RWPE1 (cell line): ENCODE results near the gene AGO1.
"Not testable (repeated sequence)": the region's sequence is repeated elsewhere in the genome, so short reads cannot be mapped to it uniquely, and the experiment has no call there.

Source experiments
- CTCF ChIA-PET: fragments of 350-600 bp; sonication (Branson Sonifier 250); formaldehyde crosslinking; extraction: SDS; loops from one replicate; lab custom pipeline; 2021; lab: Yijun Ruan, JAX
- POLR2A ChIA-PET: fragments of 400-600 bp; formaldehyde crosslinking; extraction: SDS; loops from one replicate; lab custom pipeline; 2020; ENCODE audit warnings: antibody characterized with exemption; ENCODE audit not compliant: low non-redundant PET; lab: Yijun Ruan, JAX
- DNase-seq: peaks from one replicate; pipeline ENCODE4 v3.0.0; 2012; ENCODE audit warnings: low spot score
- H3K27ac ChIP-seq: fragments of 450-650 bp; 2 replicates; pipeline ENCODE4 v1.5.1; 2017
- TF ChIP-seq, protein P1 (sequence below): fragments of 450-650 bp; conservative IDR thresholded peaks from 2 replicates; pipeline ENCODE4 v1.5.1; 2017; ENCODE audit warnings: low read depth, mild to moderate bottlenecking

Gene AGO1

DNA sequence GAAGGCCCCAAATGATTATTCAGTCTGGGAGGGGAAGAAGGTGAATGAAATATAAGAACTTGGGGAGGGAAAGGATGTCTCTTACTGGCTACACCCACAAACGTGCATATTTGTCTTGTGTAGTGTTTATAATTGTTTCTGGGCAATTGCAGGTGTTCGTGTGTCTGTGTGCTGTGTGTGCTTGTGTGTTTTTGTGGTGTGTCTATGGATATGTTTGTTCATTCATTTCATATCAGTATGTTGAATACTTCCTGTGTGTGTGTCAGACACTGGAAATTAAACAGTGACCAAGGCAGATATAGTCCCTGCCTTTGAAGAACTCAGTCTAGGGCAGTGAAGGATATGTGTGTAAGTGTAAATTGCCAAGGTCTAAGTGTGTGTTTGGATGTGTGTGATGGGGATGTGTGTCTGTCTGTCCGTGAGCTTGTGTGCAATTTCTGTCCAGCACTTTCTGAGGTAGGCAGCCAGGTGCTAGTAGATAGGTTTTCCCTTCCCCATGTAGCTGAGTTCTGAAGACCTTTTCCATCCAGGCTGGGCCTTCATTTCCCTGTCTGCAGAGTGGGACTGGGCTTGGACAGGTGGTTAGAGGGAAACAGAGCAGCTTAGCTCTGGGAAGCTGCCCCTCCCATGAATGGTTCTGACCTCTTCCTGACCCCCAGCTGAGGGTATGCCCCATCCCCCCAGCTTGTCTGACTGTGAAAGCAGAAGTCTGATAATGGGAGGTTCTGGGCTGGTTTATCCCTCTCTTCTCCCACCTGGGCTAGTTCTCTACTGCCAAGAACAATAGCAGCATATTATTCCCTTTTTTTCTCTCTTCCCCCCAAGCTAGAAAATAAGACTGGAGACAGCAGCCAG lies 3.8 kb downstream of the AGO1 start:
- ChIA-PET POLR2A (no interaction called here), CTCF (interaction anchor here (0.6 kb wide), 1 partner anchor 40 kb away, joined by 4 read pairs; no protein-coding TSS in a partner anchor)
- no peak overlapping the region for H3K27ac ChIP-seq
- no peak for DNase-seq
- TF ChIP-seq, protein P1, sequence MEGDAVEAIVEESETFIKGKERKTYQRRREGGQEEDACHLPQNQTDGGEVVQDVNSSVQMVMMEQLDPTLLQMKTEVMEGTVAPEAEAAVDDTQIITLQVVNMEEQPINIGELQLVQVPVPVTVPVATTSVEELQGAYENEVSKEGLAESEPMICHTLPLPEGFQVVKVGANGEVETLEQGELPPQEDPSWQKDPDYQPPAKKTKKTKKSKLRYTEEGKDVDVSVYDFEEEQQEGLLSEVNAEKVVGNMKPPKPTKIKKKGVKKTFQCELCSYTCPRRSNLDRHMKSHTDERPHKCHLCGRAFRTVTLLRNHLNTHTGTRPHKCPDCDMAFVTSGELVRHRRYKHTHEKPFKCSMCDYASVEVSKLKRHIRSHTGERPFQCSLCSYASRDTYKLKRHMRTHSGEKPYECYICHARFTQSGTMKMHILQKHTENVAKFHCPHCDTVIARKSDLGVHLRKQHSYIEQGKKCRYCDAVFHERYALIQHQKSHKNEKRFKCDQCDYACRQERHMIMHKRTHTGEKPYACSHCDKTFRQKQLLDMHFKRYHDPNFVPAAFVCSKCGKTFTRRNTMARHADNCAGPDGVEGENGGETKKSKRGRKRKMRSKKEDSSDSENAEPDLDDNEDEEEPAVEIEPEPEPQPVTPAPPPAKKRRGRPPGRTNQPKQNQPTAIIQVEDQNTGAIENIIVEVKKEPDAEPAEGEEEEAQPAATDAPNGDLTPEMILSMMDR: no peak

DNA sequence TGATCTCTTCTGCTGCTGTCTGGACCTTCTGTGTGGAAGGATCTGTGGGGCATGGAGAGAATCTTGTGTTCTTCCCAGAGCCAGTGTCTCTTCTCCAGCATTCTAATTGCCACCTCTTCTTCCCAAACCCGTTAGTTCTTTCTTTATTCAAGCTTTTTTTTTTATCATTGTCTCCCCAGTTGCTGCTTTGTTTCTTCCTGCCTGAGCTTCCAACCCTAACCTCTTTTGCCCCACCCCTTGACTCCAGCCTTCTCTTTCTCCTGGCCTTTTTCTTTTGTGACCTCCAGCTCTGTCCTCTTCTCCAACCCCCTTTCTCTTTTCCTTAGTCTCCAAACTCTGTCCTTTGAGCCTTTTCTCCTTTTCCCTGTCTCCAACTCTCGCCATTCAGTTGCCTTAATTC lies 4.5 kb downstream of the AGO1 start:
- ChIA-PET CTCF (no interaction called here), POLR2A (no interaction called here)
- TF ChIP-seq, protein P1: no peak
- H3K27ac ChIP-seq: no peak overlapping the region
- DNase-seq: no peak

DNA sequence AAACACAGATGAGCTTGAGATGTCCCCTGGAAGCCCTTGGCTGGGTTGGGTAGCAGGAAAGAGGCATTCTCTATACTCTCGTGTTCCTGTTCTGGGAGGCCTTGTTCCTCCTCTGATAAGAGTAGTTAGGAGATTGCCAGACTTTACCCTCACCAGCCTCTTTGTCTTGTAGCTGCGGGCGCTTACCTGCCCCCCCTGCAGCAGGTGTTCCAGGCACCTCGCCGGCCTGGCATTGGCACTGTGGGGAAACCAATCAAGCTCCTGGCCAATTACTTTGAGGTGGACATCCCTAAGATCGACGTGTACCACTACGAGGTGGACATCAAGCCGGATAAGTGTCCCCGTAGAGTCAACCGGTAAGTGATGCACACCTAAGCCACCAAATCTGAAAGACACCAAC lies 5.2 kb downstream of the AGO1 start:
- DNase-seq: no peak
- TF ChIP-seq, protein P1: no peak
- ChIA-PET CTCF (no interaction called here), POLR2A (no interaction called here)
- H3K27ac ChIP-seq: no peak overlapping the region

GRCh38 chr1:35888981-35889380 lies 6.0 kb downstream of the AGO1 start:
- DNase-seq, POLR2A ChIA-PET, H3K27ac ChIP-seq, CTCF ChIA-PET: not testable (repeated sequence)

DNA sequence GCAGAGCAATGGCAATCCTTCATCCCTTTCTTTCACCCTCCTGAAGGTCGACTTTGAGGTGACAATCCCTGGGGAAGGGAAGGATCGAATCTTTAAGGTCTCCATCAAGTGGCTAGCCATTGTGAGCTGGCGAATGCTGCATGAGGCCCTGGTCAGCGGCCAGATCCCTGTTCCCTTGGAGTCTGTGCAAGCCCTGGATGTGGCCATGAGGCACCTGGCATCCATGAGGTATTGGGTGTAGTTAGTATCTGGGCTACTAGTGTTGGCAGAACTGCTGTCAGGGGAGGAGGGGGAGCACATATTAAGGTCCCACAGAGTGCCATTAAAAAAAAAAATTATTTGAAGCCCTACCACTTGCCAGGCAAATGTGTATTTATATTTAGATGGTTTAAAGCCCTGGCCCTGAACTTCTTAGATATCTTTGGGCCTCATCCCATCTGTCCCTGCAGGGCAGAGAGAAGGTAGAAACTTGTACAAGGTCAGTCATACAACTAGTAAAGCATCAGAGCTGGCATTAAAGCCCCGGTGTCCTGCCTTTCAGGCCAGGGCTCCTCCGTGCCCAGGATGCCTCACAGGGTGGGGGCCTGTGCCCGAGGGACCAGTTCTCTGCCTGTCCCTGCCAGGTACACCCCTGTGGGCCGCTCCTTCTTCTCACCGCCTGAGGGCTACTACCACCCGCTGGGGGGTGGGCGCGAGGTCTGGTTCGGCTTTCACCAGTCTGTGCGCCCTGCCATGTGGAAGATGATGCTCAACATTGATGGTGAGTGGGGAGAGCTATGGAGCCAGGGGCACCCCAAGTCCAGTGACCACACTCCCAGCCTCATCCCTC lies 10.3 kb downstream of the AGO1 start:
- no peak for DNase-seq
- TF ChIP-seq, protein P1: no peak
- ChIA-PET CTCF (no interaction called here), POLR2A (no interaction called here)
- H3K27ac ChIP-seq: no peak overlapping the region

DNA sequence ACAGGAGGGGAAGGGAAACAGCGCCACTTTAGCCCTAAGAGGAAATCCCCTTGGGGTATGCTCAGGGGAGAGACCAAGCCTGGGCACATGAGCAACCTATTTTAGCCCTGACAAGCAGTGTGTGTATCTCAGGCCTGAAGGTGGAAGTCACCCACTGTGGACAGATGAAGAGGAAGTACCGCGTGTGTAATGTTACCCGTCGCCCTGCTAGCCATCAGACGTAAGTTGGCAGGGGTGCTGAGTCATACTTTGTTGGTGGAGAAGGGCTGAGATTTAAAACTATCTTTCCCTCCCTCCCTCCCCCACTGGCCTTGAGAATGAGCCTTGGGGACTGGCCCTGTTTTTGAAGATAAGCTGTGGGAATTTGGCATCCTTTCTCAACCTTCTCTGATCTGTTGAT lies 11.2 kb downstream of the AGO1 start:
- CTCF ChIA-PET: interaction anchor here (1.4 kb wide), 1 partner anchor 11 kb away, joined by 3 read pairs; the partner anchor contains the start of gene AGO1
- POLR2A ChIA-PET: no interaction called here
- no peak overlapping the region for H3K27ac ChIP-seq
- no peak for DNase-seq
- TF ChIP-seq, protein P1: no peak
